GM23338 (cell line): ENCODE data around the gene ZBTB7B. TPM values are rescaled to one million over a fixed set of nuclear protein-coding genes. Genes with fewer than 3 reads are reported as not detected.

Experiments used
- ATAC-seq: fragments of 200-7000 bp; cut with Tn5 transposase; 3 replicates; pipeline ENCODE4 v1.9.1; 2020
- DNase-seq: peaks from one replicate; pipeline ENCODE4 v3.0.0-alpha.2; 2015; ENCODE audit warnings: low spot score
- H2AFZ ChIP-seq: fragments of 200-600 bp; sonication (generic); 2 replicates; pipeline ENCODE4 v1.8.0; 2016; ENCODE audit warnings: antibody characterized with exemption, mild to moderate bottlenecking, moderate library complexity
- H3F3A ChIP-seq: fragments of 200-600 bp; sonication (generic); replicated peaks from 2 replicates; pipeline ENCODE4 v1.8.0; 2017; ENCODE audit warnings: antibody characterized with exemption, mixed run types, low read depth
- H3K27ac ChIP-seq: fragments of 200-600 bp; sonication (generic); 2 replicates; pipeline ENCODE4 v1.6.1; 2016; ENCODE audit warnings: low read depth
- H3K27me3 ChIP-seq: fragments of 200-600 bp; sonication (generic); 2 replicates; pipeline ENCODE4 v1.8.0; 2016; ENCODE audit warnings: mild to moderate bottlenecking, mixed run types, moderate library complexity; ENCODE audit not compliant: insufficient read depth
- H3K36me3 ChIP-seq: fragments of 200-600 bp; sonication (generic); 2 replicates; pipeline ENCODE4 v1.8.0; 2016; ENCODE audit warnings: mild to moderate bottlenecking; ENCODE audit not compliant: insufficient read depth
- H3K4me1 ChIP-seq: fragments of 200-600 bp; sonication (generic); 2 replicates; pipeline ENCODE4 v1.8.0; 2016; ENCODE audit warnings: mild to moderate bottlenecking, moderate library complexity; ENCODE audit not compliant: insufficient read depth
- H3K4me2 ChIP-seq: fragments of 200-600 bp; sonication (generic); 2 replicates; pipeline ENCODE4 v1.7.1; 2017; ENCODE audit warnings: mixed run types
- H3K4me3 ChIP-seq: fragments of 200-600 bp; sonication (generic); 2 replicates; pipeline ENCODE4 v1.6.1; 2016; ENCODE audit warnings: mixed run types
- H3K79me2 ChIP-seq: fragments of 200-600 bp; sonication (generic); replicated peaks from 2 replicates; pipeline ENCODE4 v1.8.0; 2017; ENCODE audit warnings: mild to moderate bottlenecking; ENCODE audit not compliant: insufficient read depth
- H3K9me2 ChIP-seq: fragments of 200-600 bp; sonication (generic); 2 replicates; pipeline ENCODE4 v1.8.0; 2017; ENCODE audit not compliant: insufficient read depth
- H4K20me1 ChIP-seq: fragments of 200-600 bp; sonication (generic); replicated peaks from 2 replicates; pipeline ENCODE4 v1.8.0; 2017; ENCODE audit warnings: mild to moderate bottlenecking; ENCODE audit not compliant: insufficient read depth
- H3K27ac Mint-ChIP-seq: 2 replicates; pipeline ENCODE4 v1.8.0; 2020; ENCODE audit warnings: inconsistent platforms, mild to moderate bottlenecking, moderate library complexity, mixed read lengths
- H3K27me3 Mint-ChIP-seq: 3 replicates; pipeline ENCODE4 v1.8.0; 2022; ENCODE audit warnings: low read depth, mild to moderate bottlenecking, moderate library complexity, mixed read lengths, inconsistent platforms; ENCODE audit not compliant: insufficient read depth, poor library complexity
- H3K36me3 Mint-ChIP-seq: 3 replicates; pipeline ENCODE4 v1.8.0; 2021; ENCODE audit warnings: low read depth, mild to moderate bottlenecking, inconsistent platforms, moderate library complexity, mixed read lengths
- H3K4me1 Mint-ChIP-seq: 3 replicates; pipeline ENCODE4 v1.8.0; 2020; ENCODE audit warnings: mild to moderate bottlenecking, inconsistent platforms, mixed read lengths
- H3K4me3 Mint-ChIP-seq: 3 replicates; pipeline ENCODE4 v1.8.0; 2021; ENCODE audit warnings: moderate library complexity, mild to moderate bottlenecking, inconsistent platforms, mixed read lengths
- H3K9me3 Mint-ChIP-seq: 3 replicates; pipeline ENCODE4 v1.8.0; 2020; ENCODE audit warnings: moderate library complexity, mild to moderate bottlenecking, inconsistent platforms, mixed read lengths
- CTCF ChIP-seq, 2 experiments: fragments of 200-600 bp in 1 of 2; sonication (generic) in 1 of 2; conservative IDR thresholded peaks; 2 replicates each; pipeline versions ENCODE4 v1.5.1 to v1.6.1; 2016 to 2017; ENCODE audit warnings: antibody characterized with exemption in 2 of 2, low read depth in 2 of 2, mild to moderate bottlenecking in 2 of 2, moderate library complexity in 1 of 2
- ETS1 ChIP-seq: IDR thresholded peaks from 2 replicates; pipeline ENCODE4 v1.6.1; 2016; ENCODE audit warnings: antibody characterized with exemption
- NANOG ChIP-seq: IDR thresholded peaks from 2 replicates; pipeline ENCODE4 v1.6.1; 2016; ENCODE audit warnings: antibody characterized with exemption, borderline replicate concordance
- POLR2AphosphoS5 ChIP-seq: IDR thresholded peaks from 2 replicates; pipeline ENCODE4 v1.6.1; 2016; ENCODE audit warnings: antibody characterized with exemption, low read depth
- REST ChIP-seq: IDR thresholded peaks from one replicate; pipeline ENCODE4 v1.6.1; 2018; ENCODE audit warnings: antibody characterized with exemption; ENCODE audit not compliant: unreplicated experiment
- ZNF114 ChIP-seq: fragments of 250-450 bp; sonication (Bioruptor Pico); IDR thresholded peaks from 2 replicates; pipeline ENCODE4 v1.5.0; 2020; ENCODE audit warnings: mild to moderate bottlenecking, moderate library complexity
- ZNF331 ChIP-seq: fragments of 250-450 bp; sonication (Bioruptor Pico); IDR thresholded peaks from 2 replicates; pipeline ENCODE4 v1.5.0; 2020; ENCODE audit warnings: low read depth, mild to moderate bottlenecking, moderate library complexity
- polyA plus RNA-seq: library from polyadenylated mRNA; unstranded; fragments of >200 nt; fragmentation: Nextera tagmentation; extraction: Ambion mirVana; gene quantifications from 2 replicates; pipeline ENCODE4 v1.2.1, GENCODE V29; 2016
- total RNA-seq: library from RNA; depleted of rRNA; stranded (reverse); fragments of >200 nt; shearing (Covaris generic); gene quantifications from 2 replicates; pipeline ENCODE4 v1.2.3, GENCODE V29; 2014

Gene ZBTB7B
- total and polyA plus RNA-seq, 2 experiments from 2014 or later: 3.6 to 32.6 TPM

- Histone ChIP-seq H3K4me3 (no peak overlapping the region), H3K36me3 (no peaks in the 10 kb centered on the region), H3K27me3 (no peaks in the 10 kb centered on the region), H4K20me1 (no peaks in the 10 kb centered on the region), H2AFZ (no peak overlapping the region), H3F3A (peaks cover 19% of the 10 kb centered on the region), H3K4me1 (peaks cover 5% of the 10 kb centered on the region; the same call in 1 of the 2 replicates), H3K79me2 (peaks cover 5% of the 10 kb centered on the region; the same call in 1 of the 2 replicates), H3K9me2 (no peaks in the 10 kb centered on the region), H3K27ac (no peak overlapping the region), H3K4me2 (peak overlapping the region; percentile 82; the same call in 1 of the 2 replicates)
- H3K36me3 Mint-ChIP-seq: no peaks in the 10 kb centered on the region
- TF ChIP-seq REST (no peak), POLR2AphosphoS5 (no peak), NANOG (no peak), CTCF (conservative IDR thresholded peaks at IDR 0.05; ENCODE audit: low read depth in 2 of 2) (peak; percentile 50 to 67), ETS1 (no peak), ZNF114 (no peak)
- DNase-seq (peak; percentile 40), ATAC-seq (no peak)
- H3K4me3 Mint-ChIP-seq: peak overlapping the region; percentile 45
- peaks cover 21% of the 10 kb centered on the region for H3K27me3 Mint-ChIP-seq
- H3K4me1 Mint-ChIP-seq: peaks cover 22% of the 10 kb centered on the region
- no peak overlapping the region for H3K27ac Mint-ChIP-seq
- no peaks in the 10 kb centered on the region for H3K9me3 Mint-ChIP-seq
Observed at GRCh38 chr1:154998201-154998780, 4.3 kb upstream of the ZBTB7B start.

- no peaks in the 10 kb centered on the region for H3K27me3 ChIP-seq
- H3K36me3 ChIP-seq: no peaks in the 10 kb centered on the region
- Mint-ChIP-seq H3K4me1 (peaks cover 16% of the 10 kb centered on the region), H3K9me3 (no peaks in the 10 kb centered on the region), H3K27me3 (peaks cover 22% of the 10 kb centered on the region), H3K36me3 (no peaks in the 10 kb centered on the region), H3K4me3 (peak overlapping the region; percentile 72), H3K27ac (peak overlapping the region; percentile 45; the same call in 1 of the 2 replicates)
- H3K9me2 ChIP-seq: no peaks in the 10 kb centered on the region
- peaks cover 5% of the 10 kb centered on the region; the same call in 1 of the 2 replicates for H3K4me1 ChIP-seq
- peak overlapping the region; percentile 90 for H3K4me3 ChIP-seq
- no peaks in the 10 kb centered on the region for H4K20me1 ChIP-seq
- H2AFZ ChIP-seq: peak overlapping the region; percentile 33; the same call in 1 of the 2 replicates
- DNase-seq (peak; percentile 94), ATAC-seq (peak; percentile 21)
- H3K4me2 ChIP-seq: peak overlapping the region; percentile 82
- 0 out of 2 replicates have a peak overlapping the region, but pooled peaks have one; percentile 26 for H3K27ac ChIP-seq
- peaks cover 18% of the 10 kb centered on the region for H3F3A ChIP-seq
- peaks cover 5% of the 10 kb centered on the region; the same call in 1 of the 2 replicates for H3K79me2 ChIP-seq
- TF ChIP-seq REST (no peak), CTCF (conservative IDR thresholded peaks at IDR 0.05; ENCODE audit: low read depth in 2 of 2) (peak; percentile 91 to 97), ZNF331 (no peak)
Observed at GRCh38 chr1:154998818-154999570, 3.6 kb upstream of the ZBTB7B start.
